Measurements from ENCODE around the gene PHF2.

Gene PHF2

DNA sequence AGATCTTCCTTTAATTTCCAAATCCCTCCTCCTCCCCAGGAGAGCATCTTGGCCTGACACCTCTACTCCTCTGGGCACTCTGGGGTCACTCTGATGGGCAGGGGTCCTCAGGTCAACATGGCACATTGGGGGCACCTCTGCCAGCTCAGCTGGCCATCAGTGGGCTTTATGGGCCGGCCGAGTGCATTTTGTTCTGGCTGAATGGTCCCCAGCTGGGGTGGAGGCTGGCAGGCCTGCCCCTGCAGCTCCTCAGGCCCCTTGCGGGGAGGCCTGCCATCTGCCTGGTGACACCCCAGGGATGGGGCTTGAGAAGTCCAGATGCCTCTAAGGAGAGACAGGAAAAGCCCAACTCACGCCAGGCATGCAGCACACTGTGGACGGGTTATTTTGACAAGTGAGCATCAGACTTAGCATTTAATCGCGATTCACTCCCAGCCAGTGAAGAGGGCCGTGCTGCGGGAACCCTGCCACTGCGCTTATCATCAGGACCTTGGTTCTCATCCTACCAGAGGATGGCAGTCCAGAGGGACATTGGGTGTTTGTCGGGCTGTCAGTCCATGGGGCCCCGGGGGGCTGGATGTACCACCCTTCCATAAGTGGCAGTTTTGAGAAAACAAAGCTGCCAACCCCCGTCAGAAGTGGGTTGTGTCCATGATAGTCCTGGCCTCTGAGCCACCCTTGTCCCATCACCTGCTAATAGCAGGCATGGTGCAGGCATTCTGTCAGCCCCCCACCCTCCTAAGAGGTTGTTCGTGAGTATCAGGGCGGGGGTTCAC, 21.7 kb downstream of the PHF2 start:
- Histone ChIP-seq H3K9ac (ENCODE audit: low read length) (no peak overlapping the region), H3K9me3 (ENCODE audit: control insufficient read depth, low read depth, low read length) (no peaks in the 10 kb centered on the region), H3K27ac (ENCODE audit: low read length) (no peak overlapping the region), H3K27me3 (ENCODE audit: control insufficient read depth, insufficient read depth, low read length) (no peaks in the 10 kb centered on the region), H3K4me1 (ENCODE audit: control insufficient read depth, low read depth, low read length) (peaks cover 30% of the 10 kb centered on the region), H3K36me3 (ENCODE audit: control insufficient read depth, low read depth, low read length) (no peaks in the 10 kb centered on the region), H3K4me3 (ENCODE audit: low read length) (no peak overlapping the region)

DNA sequence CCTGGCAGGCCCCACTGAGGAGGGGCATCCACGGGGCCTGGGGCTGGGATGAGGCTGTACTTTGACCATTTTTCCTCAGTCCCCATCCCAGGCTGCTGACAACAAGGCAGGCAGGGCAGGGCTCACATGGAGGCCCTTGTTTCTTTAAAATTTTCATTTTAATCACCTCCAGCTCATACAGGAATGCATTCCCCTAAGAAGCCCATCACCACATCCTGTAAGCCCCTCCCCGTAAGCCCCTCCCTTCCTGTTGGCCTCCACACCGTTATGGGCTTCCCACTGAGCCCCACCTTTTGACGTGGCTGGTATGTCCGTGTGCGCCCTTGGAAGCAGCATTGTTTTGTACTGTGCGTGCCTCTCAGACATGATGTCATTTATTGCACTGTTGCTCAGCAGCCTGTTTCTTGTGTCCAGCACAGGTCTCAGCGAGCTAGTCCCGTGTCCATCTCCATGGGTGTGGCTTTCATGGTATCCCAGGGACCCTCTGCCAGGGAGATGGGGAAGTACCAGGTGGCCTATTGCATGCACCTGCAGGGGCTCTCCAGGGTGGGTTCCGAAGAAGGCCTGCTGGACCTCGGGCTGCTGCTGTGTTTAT, 22.4 kb downstream of the PHF2 start:
- Histone ChIP-seq H3K4me1 (ENCODE audit: control insufficient read depth, low read depth, low read length) (peaks cover 30% of the 10 kb centered on the region), H3K27ac (ENCODE audit: low read length) (no peak overlapping the region), H3K36me3 (ENCODE audit: control insufficient read depth, low read depth, low read length) (no peaks in the 10 kb centered on the region), H3K27me3 (ENCODE audit: control insufficient read depth, insufficient read depth, low read length) (no peaks in the 10 kb centered on the region), H3K4me3 (ENCODE audit: low read length) (no peak overlapping the region), H3K9ac (ENCODE audit: low read length) (no peak overlapping the region), H3K9me3 (ENCODE audit: control insufficient read depth, low read depth, low read length) (no peaks in the 10 kb centered on the region)

DNA sequence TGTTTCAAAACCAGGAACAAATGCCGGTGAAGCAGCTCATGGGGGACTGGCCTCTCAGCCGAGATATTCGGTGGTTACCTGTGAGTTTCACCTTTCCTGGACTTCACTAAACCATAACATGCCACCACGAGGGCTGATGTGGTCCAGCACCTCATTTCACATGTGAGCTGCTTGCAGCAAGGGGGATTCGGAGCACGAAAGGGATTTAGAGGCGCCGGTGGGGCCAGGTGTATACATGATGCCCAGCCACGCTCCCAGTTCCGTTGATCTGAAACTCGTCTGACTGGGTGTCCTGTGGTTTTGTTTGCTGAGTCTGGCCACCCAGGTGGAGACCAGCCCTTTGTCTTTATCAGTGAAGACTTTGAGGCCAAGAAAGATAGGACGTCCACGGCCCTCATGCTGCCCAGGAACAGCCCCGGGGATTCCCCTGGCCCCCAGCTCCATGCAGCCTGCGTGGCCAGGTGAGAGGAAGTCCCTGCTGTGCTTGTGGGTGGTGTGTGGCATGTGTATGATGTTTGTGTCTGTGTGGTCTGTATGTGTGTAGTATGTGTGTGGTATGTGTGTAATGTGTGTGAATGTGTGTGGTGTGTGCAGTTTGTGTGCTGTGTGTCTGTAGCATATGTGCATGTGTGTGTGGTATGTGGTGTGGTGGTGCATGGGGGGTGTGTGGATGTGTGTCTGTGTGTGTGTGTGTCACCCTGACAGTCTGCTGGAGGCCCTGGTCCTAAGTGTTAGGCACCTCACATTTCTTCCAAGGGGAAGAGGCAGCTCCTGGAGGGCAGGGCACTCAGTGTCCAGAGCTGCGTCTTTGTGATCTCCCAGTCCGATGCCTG, 23.4 kb downstream of the PHF2 start:
- H3K4me1 ChIP-seq (ENCODE audit: control insufficient read depth, low read depth, low read length), result peaks cover 30% of the 10 kb centered on the region
- H3K9me3 ChIP-seq (ENCODE audit: control insufficient read depth, low read depth, low read length), result no peaks in the 10 kb centered on the region
- H3K36me3 ChIP-seq (ENCODE audit: control insufficient read depth, low read depth, low read length), result no peaks in the 10 kb centered on the region
- no peak overlapping the region for H3K4me3 ChIP-seq (ENCODE audit: low read length)
- H3K9ac ChIP-seq (ENCODE audit: low read length), result no peak overlapping the region
- H3K27ac ChIP-seq (ENCODE audit: low read length), result no peak overlapping the region
- H3K27me3 ChIP-seq (ENCODE audit: control insufficient read depth, insufficient read depth, low read length), result no peaks in the 10 kb centered on the region

DNA sequence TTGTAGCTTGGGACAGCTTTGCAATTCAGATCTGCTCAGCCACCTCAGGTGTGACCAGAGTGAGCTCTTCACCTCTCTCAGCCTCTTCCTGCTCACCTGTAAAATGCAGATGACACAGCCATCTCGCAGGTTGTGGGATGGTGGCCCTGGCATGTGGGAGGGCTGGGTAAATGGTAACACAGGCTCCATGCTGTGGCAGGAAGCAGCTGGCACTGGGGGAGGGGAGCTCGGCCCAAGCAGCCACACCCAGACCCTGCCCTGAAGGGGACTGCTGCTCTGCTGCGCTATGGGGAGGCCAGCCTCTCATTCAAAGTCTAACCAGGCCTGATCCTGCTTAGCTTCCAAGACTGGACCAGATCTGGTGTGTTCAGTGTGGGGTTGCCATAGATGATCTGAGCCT, 24.1 kb downstream of the PHF2 start:
- Histone ChIP-seq H3K27ac (ENCODE audit: low read length) (no peak overlapping the region), H3K4me1 (ENCODE audit: control insufficient read depth, low read depth, low read length) (peaks cover 30% of the 10 kb centered on the region), H3K9ac (ENCODE audit: low read length) (no peak overlapping the region), H3K9me3 (ENCODE audit: control insufficient read depth, low read depth, low read length) (no peaks in the 10 kb centered on the region), H3K27me3 (ENCODE audit: control insufficient read depth, insufficient read depth, low read length) (no peaks in the 10 kb centered on the region), H3K36me3 (ENCODE audit: control insufficient read depth, low read depth, low read length) (no peaks in the 10 kb centered on the region), H3K4me3 (ENCODE audit: low read length) (no peak overlapping the region)

DNA sequence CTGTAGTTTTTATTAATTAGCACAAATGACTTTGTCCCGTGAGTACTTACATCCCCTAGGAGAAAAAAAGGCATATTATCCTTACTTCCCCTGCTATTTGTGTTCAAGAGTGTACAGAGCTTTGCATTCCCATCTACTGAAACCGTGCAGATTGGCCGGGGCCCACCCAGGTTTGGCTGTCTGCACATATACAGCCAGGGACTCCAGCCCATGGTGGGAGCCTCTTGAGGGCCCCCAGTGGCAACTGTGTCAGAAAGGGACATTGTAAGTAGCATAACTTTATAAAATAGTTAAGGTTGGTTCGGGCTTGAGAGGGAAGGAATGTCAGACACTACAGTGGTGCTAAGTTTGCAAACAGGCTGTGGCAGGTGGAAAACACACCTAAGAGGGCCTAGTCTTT, 24.7 kb downstream of the PHF2 start:
- Histone ChIP-seq H3K4me3 (ENCODE audit: low read length) (no peak overlapping the region), H3K4me1 (ENCODE audit: control insufficient read depth, low read depth, low read length) (peaks cover 30% of the 10 kb centered on the region), H3K36me3 (ENCODE audit: control insufficient read depth, low read depth, low read length) (no peaks in the 10 kb centered on the region), H3K9me3 (ENCODE audit: control insufficient read depth, low read depth, low read length) (no peaks in the 10 kb centered on the region), H3K27ac (ENCODE audit: low read length) (no peak overlapping the region), H3K9ac (ENCODE audit: low read length) (no peak overlapping the region), H3K27me3 (ENCODE audit: control insufficient read depth, insufficient read depth, low read length) (no peaks in the 10 kb centered on the region)

DNA sequence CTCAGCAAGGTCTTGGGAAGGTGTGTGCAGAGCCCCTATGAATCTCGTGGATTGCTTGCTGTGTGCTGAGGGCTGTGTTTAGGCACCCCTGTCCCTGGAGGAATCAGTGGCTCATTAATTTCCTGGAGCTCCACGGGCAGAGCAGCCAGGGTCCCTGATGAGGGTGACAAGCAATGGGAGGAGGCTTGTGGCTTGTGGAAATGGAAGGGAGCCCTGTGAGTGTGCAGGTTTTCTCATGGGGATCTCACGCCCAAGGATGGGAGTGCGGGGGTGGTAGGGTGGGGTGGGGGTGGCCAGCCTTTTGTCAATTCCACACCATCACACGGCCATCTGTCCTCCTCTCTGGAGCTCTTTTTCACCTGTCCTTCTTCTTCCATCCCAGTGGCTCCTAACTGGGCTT, 25.3 kb downstream of the PHF2 start:
- H3K27ac ChIP-seq (ENCODE audit: low read length), result no peak overlapping the region
- no peaks in the 10 kb centered on the region for H3K27me3 ChIP-seq (ENCODE audit: control insufficient read depth, insufficient read depth, low read length)
- peaks cover 30% of the 10 kb centered on the region for H3K4me1 ChIP-seq (ENCODE audit: control insufficient read depth, low read depth, low read length)
- no peak overlapping the region for H3K9ac ChIP-seq (ENCODE audit: low read length)
- H3K36me3 ChIP-seq (ENCODE audit: control insufficient read depth, low read depth, low read length), result no peaks in the 10 kb centered on the region
- no peak overlapping the region for H3K4me3 ChIP-seq (ENCODE audit: low read length)
- no peaks in the 10 kb centered on the region for H3K9me3 ChIP-seq (ENCODE audit: control insufficient read depth, low read depth, low read length)

DNA sequence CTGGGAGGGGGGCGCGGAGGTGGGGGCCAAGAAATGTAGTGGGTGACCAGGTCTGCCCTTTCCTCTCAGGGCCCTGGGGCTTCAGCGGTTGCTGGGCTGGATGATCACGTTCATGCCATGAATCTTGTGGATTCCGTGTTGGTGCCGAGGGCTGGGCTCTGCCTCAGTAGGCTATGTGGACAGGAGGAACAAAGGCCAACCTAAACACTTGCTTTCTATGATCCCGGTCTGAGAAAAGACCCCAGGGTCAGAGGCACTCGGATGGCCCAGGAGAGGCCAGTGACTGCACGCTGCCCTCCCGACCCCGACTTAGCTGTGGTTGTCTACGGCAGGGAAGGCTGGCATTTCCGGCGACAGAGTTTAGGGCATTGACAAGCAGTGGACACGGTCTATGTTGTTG, 26.6 kb downstream of the PHF2 start:
- Histone ChIP-seq H3K27me3 (ENCODE audit: control insufficient read depth, insufficient read depth, low read length) (no peaks in the 10 kb centered on the region), H3K9me3 (ENCODE audit: control insufficient read depth, low read depth, low read length) (no peaks in the 10 kb centered on the region), H3K4me3 (ENCODE audit: low read length) (no peak overlapping the region), H3K36me3 (ENCODE audit: control insufficient read depth, low read depth, low read length) (no peaks in the 10 kb centered on the region), H3K4me1 (ENCODE audit: control insufficient read depth, low read depth, low read length) (peaks cover 30% of the 10 kb centered on the region), H3K9ac (ENCODE audit: low read length) (no peak overlapping the region), H3K27ac (ENCODE audit: low read length) (no peak overlapping the region)

DNA sequence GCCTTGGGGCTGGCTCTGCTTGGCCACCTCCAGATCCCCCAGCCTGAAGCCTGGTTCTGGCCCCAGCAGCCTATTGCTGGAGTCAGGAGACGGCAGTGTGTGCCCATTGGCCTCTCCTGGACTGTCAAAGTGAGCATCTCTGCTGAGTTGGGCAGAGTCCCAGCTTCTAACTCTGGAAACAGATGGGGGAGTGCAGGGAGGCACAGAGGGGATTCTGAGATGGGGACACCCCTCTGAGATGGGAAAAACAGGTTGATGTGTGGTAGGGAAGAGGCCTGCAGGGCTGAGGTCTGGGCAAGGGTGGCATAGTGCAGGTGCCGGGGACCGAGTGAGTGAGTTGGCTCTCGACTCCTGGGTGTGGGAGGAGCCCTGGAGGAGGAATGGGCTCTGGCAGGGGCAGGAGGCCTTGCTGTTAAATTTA, 27.5 kb downstream of the PHF2 start:
- Histone ChIP-seq H3K9me3 (ENCODE audit: control insufficient read depth, low read depth, low read length) (no peaks in the 10 kb centered on the region), H3K4me1 (ENCODE audit: control insufficient read depth, low read depth, low read length) (peaks cover 25% of the 10 kb centered on the region), H3K27ac (ENCODE audit: low read length) (no peak overlapping the region), H3K9ac (ENCODE audit: low read length) (no peak overlapping the region), H3K36me3 (ENCODE audit: control insufficient read depth, low read depth, low read length) (no peaks in the 10 kb centered on the region), H3K27me3 (ENCODE audit: control insufficient read depth, insufficient read depth, low read length) (no peaks in the 10 kb centered on the region), H3K4me3 (ENCODE audit: low read length) (no peak overlapping the region)

DNA sequence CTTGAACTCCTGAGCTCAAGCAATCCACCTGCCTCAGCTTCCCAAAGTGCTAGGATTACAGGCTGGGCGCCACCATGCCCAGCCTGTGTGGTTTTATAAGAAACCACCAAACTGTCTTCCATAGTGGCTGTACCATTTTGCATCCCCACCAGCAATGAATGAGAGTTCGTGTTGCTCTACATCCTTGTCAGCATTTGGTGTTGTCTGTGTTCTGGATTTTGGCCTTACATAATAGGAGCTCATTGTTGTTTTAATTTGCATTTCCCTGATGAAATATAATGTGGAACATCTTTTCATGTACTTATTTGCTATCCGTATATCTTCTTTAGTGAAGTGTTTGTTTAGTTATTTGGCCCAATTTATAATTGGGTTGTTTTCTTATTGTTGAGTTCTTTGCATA, 29.8 kb downstream of the PHF2 start:
- Histone ChIP-seq H3K9ac (ENCODE audit: low read length) (no peak overlapping the region), H3K27me3 (ENCODE audit: control insufficient read depth, insufficient read depth, low read length) (no peaks in the 10 kb centered on the region), H3K4me1 (ENCODE audit: control insufficient read depth, low read depth, low read length) (peaks cover 2% of the 10 kb centered on the region), H3K9me3 (ENCODE audit: control insufficient read depth, low read depth, low read length) (no peaks in the 10 kb centered on the region), H3K36me3 (ENCODE audit: control insufficient read depth, low read depth, low read length) (no peaks in the 10 kb centered on the region), H3K27ac (ENCODE audit: low read length) (no peak overlapping the region), H3K4me3 (ENCODE audit: low read length) (no peak overlapping the region)

DNA sequence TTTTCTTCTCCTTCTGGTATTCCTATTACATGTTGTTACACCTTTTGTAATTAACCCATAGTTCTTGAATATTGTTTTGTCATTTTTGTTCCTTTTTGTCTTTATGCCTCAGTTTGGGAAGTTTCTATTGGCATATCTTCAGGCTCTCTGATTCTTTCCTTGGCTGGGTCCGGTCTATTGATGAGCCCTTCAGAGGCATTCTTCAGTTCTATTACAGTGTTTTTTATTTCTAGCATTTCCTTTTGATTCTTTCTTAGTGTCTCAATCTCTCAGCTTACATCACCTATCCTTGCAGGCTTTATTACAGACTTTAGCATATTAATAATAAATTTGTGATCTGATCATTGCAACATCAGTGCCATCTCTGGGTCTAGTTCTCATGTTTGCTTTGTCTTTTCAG, 33.8 kb downstream of the PHF2 start:
- Histone ChIP-seq H3K36me3 (ENCODE audit: control insufficient read depth, low read depth, low read length) (no peaks in the 10 kb centered on the region), H3K9me3 (ENCODE audit: control insufficient read depth, low read depth, low read length) (no peaks in the 10 kb centered on the region), H3K4me1 (ENCODE audit: control insufficient read depth, low read depth, low read length) (no peaks in the 10 kb centered on the region), H3K27me3 (ENCODE audit: control insufficient read depth, insufficient read depth, low read length) (no peaks in the 10 kb centered on the region), H3K9ac (ENCODE audit: low read length) (no peak overlapping the region), H3K4me3 (ENCODE audit: low read length) (no peak overlapping the region), H3K27ac (ENCODE audit: low read length) (no peak overlapping the region)

DNA sequence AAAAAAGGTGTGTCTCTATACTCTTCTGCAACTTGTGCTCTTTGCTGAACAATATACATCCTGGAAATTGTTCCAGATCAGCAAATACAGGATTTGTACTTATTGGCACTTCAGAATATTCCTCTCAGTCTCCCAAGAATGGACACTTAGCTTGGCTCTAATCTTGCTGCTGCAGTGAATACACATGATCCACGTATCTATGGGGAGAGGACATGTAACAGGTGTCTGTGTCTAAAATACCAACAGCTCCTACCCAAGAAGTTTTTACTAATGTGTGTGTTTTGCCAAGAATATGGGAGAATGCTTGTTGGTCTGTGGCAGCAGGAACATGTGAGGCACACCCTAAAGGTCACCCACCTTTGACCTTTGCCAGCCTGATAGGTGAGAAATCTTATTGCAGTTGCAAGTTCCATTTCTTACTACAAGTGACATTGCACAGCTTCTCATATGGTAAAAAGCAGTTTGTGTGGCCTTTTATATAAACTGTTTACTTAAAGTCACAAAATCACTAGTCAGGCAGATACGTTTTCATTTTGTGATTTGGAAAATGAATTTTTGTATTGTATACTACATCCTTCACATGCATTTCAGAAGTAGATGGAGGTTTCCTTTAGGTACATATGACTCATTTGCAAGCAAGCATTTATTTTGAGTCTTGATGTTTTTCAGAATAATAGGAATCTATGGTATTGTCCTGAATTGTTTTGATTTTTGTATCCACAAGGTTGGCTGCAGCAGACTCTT, 35.8 kb downstream of the PHF2 start:
- H3K36me3 ChIP-seq (ENCODE audit: control insufficient read depth, low read depth, low read length), result no peaks in the 10 kb centered on the region
- H3K9ac ChIP-seq (ENCODE audit: low read length), result no peak overlapping the region
- H3K4me3 ChIP-seq (ENCODE audit: low read length), result no peak overlapping the region
- no peaks in the 10 kb centered on the region for H3K27me3 ChIP-seq (ENCODE audit: control insufficient read depth, insufficient read depth, low read length)
- no peaks in the 10 kb centered on the region for H3K9me3 ChIP-seq (ENCODE audit: control insufficient read depth, low read depth, low read length)
- no peak overlapping the region for H3K27ac ChIP-seq (ENCODE audit: low read length)
- H3K4me1 ChIP-seq (ENCODE audit: control insufficient read depth, low read depth, low read length), result peaks cover 7% of the 10 kb centered on the region

Measured in iPS-18a (cell line).